H1 (cell line): ENCODE data around the gene R3HDM4. TPM values are rescaled to one million over a fixed set of nuclear protein-coding genes. Genes with fewer than 3 reads are reported as not detected.

Experiments
- CTCF ChIA-PET: fragments of 300-600 bp; sonication (Branson Sonifier 250); formaldehyde crosslinking; loops from one replicate; lab custom pipeline; 2021; ENCODE audit not compliant: partially characterized antibody; lab: Charles Lee
- POLR2A ChIA-PET: fragments of 300-600 bp; sonication (Branson Sonifier 250); formaldehyde crosslinking; loops from one replicate; lab custom pipeline; 2021; ENCODE audit warnings: inconsistent platforms; ENCODE audit not compliant: partially characterized antibody; lab: Charles Lee
- DNase-seq, 2 experiments: peaks; one replicate each; pipeline versions ENCODE4 v3.0.0 to v3.0.0-alpha.2; 2010 to 2022; ENCODE audit warnings: low spot score in 2 of 2, low read depth in 1 of 2, mixed read lengths in 1 of 2
- FAIRE-seq: peaks from 2 replicates; lab custom pipeline; 2011; peaks lifted over from hg19 to GRCh38; lab: Jason Lieb, UNC
- H2AFZ ChIP-seq: 2 replicates; pipeline ENCODE4 v1.8.1; 2012; ENCODE audit warnings: low read length, inconsistent platforms
- H2AK5ac ChIP-seq: 2 replicates; pipeline ENCODE4 v1.6.1; 2013; ENCODE audit warnings: low read depth, low read length
- H2BK120ac ChIP-seq: replicated peaks from 2 replicates; pipeline ENCODE3; 2013; ENCODE audit warnings: low read depth, low read length, inconsistent platforms
- H2BK12ac ChIP-seq: 2 replicates; pipeline ENCODE4 v1.6.1; 2013; ENCODE audit warnings: low read depth, low read length
- H2BK15ac ChIP-seq: 2 replicates; pipeline ENCODE4 v1.6.1; 2013; ENCODE audit warnings: low read length
- H2BK20ac ChIP-seq: 2 replicates; pipeline ENCODE4 v1.6.1; 2013; ENCODE audit warnings: low read length
- H2BK5ac ChIP-seq: 2 replicates; pipeline ENCODE4 v1.6.1; 2013; ENCODE audit warnings: low read depth, low read length
- H3K14ac ChIP-seq: 2 replicates; pipeline ENCODE4 v1.6.1; 2013; ENCODE audit warnings: inconsistent platforms; ENCODE audit not compliant: insufficient read length
- H3K18ac ChIP-seq: 2 replicates; pipeline ENCODE4 v1.6.1; 2013; ENCODE audit warnings: low read length; ENCODE audit errors: extremely low read depth
- H3K23ac ChIP-seq: 2 replicates; pipeline ENCODE4 v1.6.1; 2013; ENCODE audit warnings: inconsistent platforms; ENCODE audit not compliant: insufficient read length
- H3K23me2 ChIP-seq: 2 replicates; pipeline ENCODE4 v1.6.1; 2013; ENCODE audit warnings: low read depth, low read length
- H3K27ac ChIP-seq: 2 replicates; pipeline ENCODE4 v1.6.1; 2011; ENCODE audit warnings: low read depth, low read length, inconsistent platforms
- H3K27me3 ChIP-seq, 4 experiments: replicated peaks in 1 of 4; 1 replicate in 1 of 4; 2 replicates in 3 of 4; pipeline versions ENCODE4 v1.6.1 to v1.8.1; 2011 to 2013; ENCODE audit warnings: low read length in 3 of 4, mild to moderate bottlenecking in 3 of 4, inconsistent platforms in 2 of 4, mixed read lengths in 2 of 4, moderate library complexity in 1 of 4; ENCODE audit not compliant: control insufficient read depth in 3 of 4, insufficient read depth in 3 of 4; ENCODE audit errors: extremely low read depth in 1 of 4
- H3K36me3 ChIP-seq, 4 experiments: 2 replicates each; pipeline versions ENCODE4 v1.6.1 to v1.8.1; 2011 to 2013; ENCODE audit warnings: mild to moderate bottlenecking in 4 of 4, low read length in 3 of 4, moderate library complexity in 2 of 4, control low read depth in 1 of 4, inconsistent platforms in 1 of 4; ENCODE audit not compliant: insufficient read depth in 4 of 4, control insufficient read depth in 2 of 4
- H3K4ac ChIP-seq: replicated peaks from 2 replicates; pipeline ENCODE3; 2013; ENCODE audit warnings: low read length, low read depth, mixed read lengths, inconsistent platforms; ENCODE audit not compliant: insufficient read length
- H3K4me1 ChIP-seq, 4 experiments: replicated peaks in 1 of 4; 1 replicate in 1 of 4; 2 replicates in 3 of 4; pipeline versions ENCODE4 v1.6.1 to v1.8.1; 2011 to 2013; ENCODE audit warnings: low read length in 3 of 4, inconsistent platforms in 2 of 4, mixed read lengths in 1 of 4; ENCODE audit not compliant: insufficient read depth in 4 of 4, control insufficient read depth in 3 of 4
- H3K4me2 ChIP-seq, 2 experiments: 2 replicates each; pipeline versions ENCODE4 v1.6.1 to v1.8.1; 2011 to 2013; ENCODE audit warnings: low read depth in 2 of 2, low read length in 2 of 2, control low read depth in 1 of 2, inconsistent platforms in 1 of 2, mild to moderate bottlenecking in 1 of 2; ENCODE audit not compliant: insufficient read depth in 1 of 2
- H3K4me3 ChIP-seq, 4 experiments: fragments of 200-600, 300-600 bp in 1 of 4; sonication (generic), shearing (Covaris generic), sonication (Bioruptor Twin) in 1 of 4; 2 replicates each; pipeline versions ENCODE4 v1.5.1 to v1.8.1; 2011 to 2016; ENCODE audit warnings: low read length in 4 of 4, low read depth in 3 of 4, control low read depth in 2 of 4, inconsistent platforms in 2 of 4, mild to moderate bottlenecking in 2 of 4, mixed read lengths in 1 of 4, moderate library complexity in 1 of 4; ENCODE audit not compliant: insufficient read depth in 2 of 4; ENCODE audit errors: extremely low read depth in 1 of 4
- H3K56ac ChIP-seq: replicated peaks from 2 replicates; pipeline ENCODE3; 2013; ENCODE audit warnings: low read depth, mild to moderate bottlenecking, mixed read lengths, low read length, inconsistent platforms; ENCODE audit not compliant: insufficient read length
- H3K79me1 ChIP-seq: 2 replicates; pipeline ENCODE4 v1.6.1; 2013; ENCODE audit warnings: low read depth, low read length, control low read depth
- H3K79me2 ChIP-seq, 2 experiments: 2 replicates each; pipeline versions ENCODE4 v1.6.1 to v1.8.1; 2012 to 2013; ENCODE audit warnings: low read length in 2 of 2, mild to moderate bottlenecking in 2 of 2, inconsistent platforms in 1 of 2; ENCODE audit not compliant: insufficient read depth in 2 of 2, control insufficient read depth in 1 of 2
- H3K9ac ChIP-seq, 4 experiments: replicated peaks in 1 of 4; 1 replicate in 1 of 4; 2 replicates in 3 of 4; pipeline versions ENCODE4 v1.6.1 to v1.8.1; 2011 to 2013; ENCODE audit warnings: low read depth in 3 of 4, low read length in 3 of 4, control low read depth in 2 of 4, mild to moderate bottlenecking in 2 of 4, moderate library complexity in 2 of 4, inconsistent platforms in 1 of 4; ENCODE audit errors: extremely low read depth in 1 of 4
- H3K9me3 ChIP-seq, 2 experiments: 2 replicates each; pipeline versions ENCODE4 v1.6.1 to v1.8.1; 2012 to 2013; ENCODE audit warnings: mild to moderate bottlenecking in 2 of 2, moderate library complexity in 2 of 2, control low read depth in 1 of 2, inconsistent platforms in 1 of 2, low read depth in 1 of 2, low read length in 1 of 2, mixed read lengths in 1 of 2; ENCODE audit not compliant: insufficient read depth in 2 of 2
- H4K20me1 ChIP-seq, 2 experiments: replicated peaks in 1 of 2; 2 replicates each; pipeline versions ENCODE3 to v1.8.1; 2011 to 2013; ENCODE audit warnings: inconsistent platforms in 2 of 2, low read length in 2 of 2, mild to moderate bottlenecking in 1 of 2; ENCODE audit not compliant: insufficient read depth in 2 of 2, control insufficient read depth in 1 of 2
- H4K5ac ChIP-seq: 2 replicates; pipeline ENCODE4 v1.6.1; 2013; ENCODE audit warnings: low read length, low read depth, mixed read lengths, inconsistent platforms; ENCODE audit not compliant: insufficient read length
- H4K8ac ChIP-seq: 2 replicates; pipeline ENCODE4 v1.8.0; 2013; ENCODE audit warnings: mild to moderate bottlenecking, moderate library complexity, low read length, inconsistent platforms; ENCODE audit not compliant: insufficient read depth; ENCODE audit errors: extremely low read depth
- H4K91ac ChIP-seq: replicated peaks from 2 replicates; pipeline ENCODE3; 2013; ENCODE audit warnings: low read length, mixed read lengths, inconsistent platforms; ENCODE audit not compliant: insufficient read length
- E2F6 ChIP-seq: IDR thresholded peaks from 2 replicates; pipeline ENCODE4 v1.6.1; 2012; ENCODE audit warnings: inconsistent platforms
- EGR1 ChIP-seq: IDR thresholded peaks from 2 replicates; pipeline ENCODE4 v1.6.1; 2011; ENCODE audit warnings: low read depth, low read length, borderline replicate concordance
- PHF8 ChIP-seq: fragments of 200-600 bp; sonication (generic); conservative IDR thresholded peaks from 2 replicates; pipeline ENCODE4 v1.7.1; 2012; ENCODE audit warnings: low read depth, mild to moderate bottlenecking, inconsistent platforms, low read length, moderate library complexity
- SP2 ChIP-seq: IDR thresholded peaks from 2 replicates; pipeline ENCODE4 v1.6.1; 2012; ENCODE audit warnings: mild to moderate bottlenecking, low read length, inconsistent platforms
- WGBS, 2 experiments: shearing (Covaris generic) in 1 of 2; methylation state at CpG; one replicate each; pipeline versions ENCODE4 v1.1.6 to v1.1.7; 2013 to 2015; ENCODE audit warnings: low lambda C conversion rate in 2 of 2, mixed read lengths in 2 of 2, inconsistent platforms in 1 of 2, low coverage in 1 of 2, missing lambda C conversion rate in 1 of 2; ENCODE audit not compliant: insufficient replicate concordance in 2 of 2, insufficient coverage in 1 of 2, insufficient read length in 1 of 2; ENCODE audit errors: extremely low coverage in 1 of 2, missing lambda C conversion rate in 1 of 2; 5-methylcytosine and 5-hydroxymethylcytosine counted together
- polyA plus RNA-seq, 7 experiments: library from polyadenylated mRNA; depleted of rRNA in 3 of 7; stranded (reverse) in 5 of 7; unstranded in 2 of 7; fragments of >200 nt in 5 of 7; fragments of 200-250 nt in 2 of 7; gene quantifications; 1 replicate in 5 of 7; 2 replicates in 1 of 7; 4 replicates in 1 of 7; pipeline versions ENCODE4 v1.2.1 to v1.2.3, GENCODE V29; 2011 to 2013; ENCODE audit warnings: missing spikeins in 2 of 7, mixed read lengths in 2 of 7
- total RNA-seq: library from RNA; stranded (reverse); fragmentation: NEBNext Ultra II Directional; extraction: Animal tissue kit (Norgen Biotek cat#: 25700); gene quantifications from 2 replicates; pipeline ENCODE4 v1.2.1, GENCODE V29; 2021

Gene R3HDM4
- total and polyA plus RNA-seq, 2 of the 8 experiments (the other 6 are each of a cell fraction or from before 2014, with no cell fraction given) = 76.8 to 102 TPM

DNA sequence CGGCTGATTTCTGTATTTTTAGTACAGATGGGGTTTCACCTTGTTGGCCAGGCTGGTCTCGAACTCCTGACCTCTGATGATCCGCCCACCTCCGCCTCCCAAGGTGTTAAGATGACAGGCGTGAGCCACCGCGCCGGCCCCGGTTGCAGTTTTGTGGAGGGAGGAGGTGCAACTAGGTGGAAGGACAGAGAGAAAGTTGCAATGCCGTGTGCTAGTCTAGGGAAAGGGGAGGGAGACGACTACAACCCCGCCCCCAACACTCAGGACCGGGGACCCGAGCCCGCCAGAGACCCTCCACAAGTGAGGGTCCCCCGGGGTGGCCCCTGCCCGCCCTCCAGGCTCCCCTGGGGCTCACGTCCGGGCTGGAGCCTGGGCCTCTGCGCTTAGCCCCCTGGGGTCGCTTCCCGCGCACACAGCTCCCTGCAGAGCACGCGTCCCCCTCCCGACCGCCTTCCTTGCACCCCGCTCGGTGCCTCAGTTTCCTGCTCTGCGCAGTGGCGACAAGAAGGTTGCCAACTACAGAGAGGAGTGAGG lies 11.6 kb upstream of the R3HDM4 start:
- Histone ChIP-seq H3K14ac (no peak overlapping the region), H2BK15ac (no peak overlapping the region), H3K36me3 (peaks cover 0 to 5% (median under 1%) of the 10 kb centered on the region in 4 experiments; a peak in 2 of 8 replicates), H3K9ac (peak overlapping the region in 2 of 4 experiments; percentile 26 to 49; a peak in 2 of 7 replicates), H3K27me3 (peaks cover 17 to 19% (median 19%) of the 10 kb centered on the region in 4 experiments), H4K20me1 (peaks cover 0 to 11% of the 10 kb centered on the region in 2 experiments), H3K4me3 (peak overlapping the region; percentile 46 to 97 (median 68)), H3K27ac (peak overlapping the region; percentile 14; the same call in 1 of the 2 replicates), H3K4me1 (peaks cover 2 to 15% (median 8%) of the 10 kb centered on the region in 4 experiments), H3K79me1 (peaks cover 6% of the 10 kb centered on the region; the same call in 1 of the 2 replicates), H4K5ac (peak overlapping the region; percentile 78), H3K79me2 (peaks cover 0 to 19% of the 10 kb centered on the region in 2 experiments; a peak in 2 of 4 replicates), H2AFZ (no peak overlapping the region; the same call in 1 of the 2 replicates), H2BK5ac (peak overlapping the region; percentile 61; the same call in 1 of the 2 replicates), H2AK5ac (no peak overlapping the region), H4K8ac (peak overlapping the region; percentile 38), H3K18ac (peak overlapping the region; percentile 9; the same call in 1 of the 2 replicates), H3K4me2 (peak overlapping the region; percentile 62 to 84)
- WGBS, 2 experiments = 9% methylated on average over 19 of the region's 31 CpGs; no CpG with 5 or more reads in 1 of the 2 experiments
- FAIRE-seq (no peak), DNase-seq (peak in 1 of 2 experiments; percentile 67)
- CTCF ChIA-PET = interaction anchor here (1.1 to 4.6 kb wide), 8 partner anchors 14 to 98 kb away, joined by 3 to 113 read pairs (median 14); partner anchors contain the start of gene WDR18
- peak; percentile 86 for TF ChIP-seq E2F6
- TF ChIP-seq PHF8 = 0 out of 2 replicates have a peak, but pooled peaks have one; percentile 5
- no peak for TF ChIP-seq SP2
- 0 out of 2 replicates have a peak, but pooled peaks have one; percentile 11 for TF ChIP-seq EGR1
- TF ChIP-seq, all 59 proteins: peak for 3
- Histone ChIP-seq H3K56ac (peak overlapping the region; percentile 32), H4K91ac (peak overlapping the region; percentile 75), H2BK20ac (no peak overlapping the region), H3K23ac (no peak overlapping the region), H2BK12ac (peak overlapping the region; percentile 82; the same call in 1 of the 2 replicates), H2BK120ac (no peak overlapping the region), H3K23me2 (peaks cover 12% of the 10 kb centered on the region), H3K9me3 (no peaks in the 10 kb centered on the region), H3K4ac (peak overlapping the region; percentile 8)
- POLR2A ChIA-PET = interaction anchor here (0.8 to 3.3 kb wide), 8 partner anchors 11 to 102 kb away, joined by 3 to 16 read pairs (median 4); partner anchors contain the start of genes CNN2, MED16, RNU6-9 and WDR18
